SK-N-MC (cell line): ENCODE results near the gene MRPL43.

Experiments used
- EZH2 ChIP-seq: fragments of 200-600 bp; sonication (generic); IDR thresholded peaks from one replicate; pipeline ENCODE4 v1.6.1; 2017; ENCODE audit warnings: antibody characterized with exemption
- FOXP2 ChIP-seq: optimal IDR thresholded peaks from 2 replicates; pipeline ENCODE3; 2011; ENCODE audit warnings: mild to moderate bottlenecking, moderate library complexity; ENCODE audit not compliant: insufficient read depth; ENCODE audit errors: extremely low read length, control extremely low read depth
- POLR2AphosphoS5 ChIP-seq: IDR thresholded peaks from 2 replicates; pipeline ENCODE4 v1.6.1; 2012; ENCODE audit warnings: mild to moderate bottlenecking, low read depth, low read length, borderline replicate concordance

- TF ChIP-seq EZH2 (no peak), FOXP2 (no peak), POLR2AphosphoS5 (no peak)
Measured at GRCh38 chr10:100988166-100988565, 869 bp upstream of the MRPL43 start.
